NCI-H446 (cell line): ENCODE measurements around the gene PXDN.
"Not testable (repeated sequence)": the region's sequence is repeated elsewhere in the genome, so short reads cannot be mapped to it uniquely, and the experiment has no call there.

Experiments used
- DNase-seq, 2 experiments: peaks; one replicate each; lab custom pipeline; 2025; lab: John Stamatoyannopoulos, UW

The PXDN gene

GRCh38 chr2:1633936-1634587 is 110.3 kb downstream of the PXDN start:
- no peak for DNase-seq

- no peak for DNase-seq
Measured at GRCh38 chr2:1633092-1633671, 111.1 kb downstream of the PXDN start.

- DNase-seq, result no peak
Measured at GRCh38 chr2:1632510-1632909, 111.8 kb downstream of the PXDN start.

GRCh38 chr2:1632002-1632348 is 112.3 kb downstream of the PXDN start:
- no peak for DNase-seq

GRCh38 chr2:1631292-1632001 is 112.9 kb downstream of the PXDN start:
- DNase-seq, result no peak

- DNase-seq, result peak; percentile 50 to 89
Measured at GRCh38 chr2:1628893-1629292, 115.4 kb downstream of the PXDN start.

GRCh38 chr2:1627628-1628381 is 116.5 kb downstream of the PXDN start:
- no peak for DNase-seq

- DNase-seq, result no peak
Measured at GRCh38 chr2:1626271-1626681, 118.0 kb downstream of the PXDN start.

- DNase-seq, result no peak
Measured at GRCh38 chr2:1625281-1626001, 118.9 kb downstream of the PXDN start.

GRCh38 chr2:1623906-1624445 is 120.3 kb downstream of the PXDN start:
- no peak for DNase-seq

- DNase-seq, result no peak
Measured at GRCh38 chr2:1622521-1623200, 121.7 kb downstream of the PXDN start.

GRCh38 chr2:1621976-1622375 is 122.3 kb downstream of the PXDN start:
- not testable (repeated sequence) for DNase-seq

GRCh38 chr2:1621501-1621900 is 122.8 kb downstream of the PXDN start:
- no peak for DNase-seq

GRCh38 chr2:1621041-1621440 is 123.3 kb downstream of the PXDN start:
- DNase-seq, result no peak

- no peak for DNase-seq
Measured at GRCh38 chr2:1620081-1620480, 124.2 kb downstream of the PXDN start.

- DNase-seq, result no peak
Measured at GRCh38 chr2:1619556-1619955, 124.8 kb downstream of the PXDN start.

- DNase-seq, result no peak
Measured at GRCh38 chr2:1618974-1619373, 125.3 kb downstream of the PXDN start.

GRCh38 chr2:1618191-1618961 is 125.9 kb downstream of the PXDN start:
- DNase-seq, result no peak

GRCh38 chr2:1617425-1618021 is 126.8 kb downstream of the PXDN start:
- no peak for DNase-seq

- no peak for DNase-seq
Measured at GRCh38 chr2:1614564-1614963, 129.8 kb downstream of the PXDN start.
